Lung (tissue), 12 donors: Measurements from ENCODE around the gene ARHGAP32. TPM values are rescaled to one million over a fixed set of nuclear protein-coding genes. Genes with fewer than 3 reads are reported as not detected.

Source experiments
- ATAC-seq: fragments of 200-7000 bp; cut with Tn5 transposase; one replicate; pipeline ENCODE4 v1.9.1; 2020; ENCODE audit warnings: moderate number of reproducible peaks; ENCODE audit not compliant: insufficient read depth, low FRiP score
- DNase-seq, 3 donors: peaks; one replicate each; pipeline ENCODE4 v3.0.0-alpha.2; 2013 to 2017
- H3K27ac ChIP-seq, 2 donors: one replicate each; pipeline ENCODE4 v1.5.1; 2013; ENCODE audit warnings: mild to moderate bottlenecking in 2 of 2, moderate library complexity in 2 of 2, control low read depth in 1 of 2, inconsistent platforms in 1 of 2, low read depth in 1 of 2, low read length in 1 of 2
- H3K27me3 ChIP-seq, 3 donors: one replicate each; pipeline ENCODE4 v1.5.1; 2013; ENCODE audit warnings: low read length in 2 of 3; ENCODE audit not compliant: control insufficient read depth in 3 of 3, insufficient read depth in 3 of 3
- H3K36me3 ChIP-seq, 4 donors: one replicate each; pipeline ENCODE4 v1.5.1; 2013; ENCODE audit warnings: low read length in 4 of 4, mild to moderate bottlenecking in 1 of 4, moderate library complexity in 1 of 4; ENCODE audit not compliant: control insufficient read depth in 4 of 4, insufficient read depth in 4 of 4
- H3K4me1 ChIP-seq, 5 donors: one replicate each; pipeline ENCODE4 v1.5.1; 2013; ENCODE audit warnings: low read length in 5 of 5, mild to moderate bottlenecking in 2 of 5, moderate library complexity in 1 of 5; ENCODE audit not compliant: control insufficient read depth in 5 of 5, insufficient read depth in 5 of 5
- H3K4me3 ChIP-seq: one replicate; pipeline ENCODE4 v1.5.1; 2013; ENCODE audit warnings: mild to moderate bottlenecking, control low read depth, moderate library complexity
- H3K9ac ChIP-seq, 2 donors: one replicate each; pipeline ENCODE4 v1.5.1; 2013; ENCODE audit warnings: low read length in 2 of 2, control low read depth in 1 of 2; ENCODE audit not compliant: insufficient read depth in 1 of 2
- H3K9me3 ChIP-seq, 4 donors: one replicate each; pipeline ENCODE4 v1.5.1; 2013; ENCODE audit warnings: low read length in 3 of 4, mild to moderate bottlenecking in 1 of 4, moderate library complexity in 1 of 4; ENCODE audit not compliant: control insufficient read depth in 4 of 4, insufficient read depth in 3 of 4
- CTCF ChIP-seq: IDR thresholded peaks from 2 replicates; pipeline ENCODE4 v1.5.1; 2012; ENCODE audit warnings: mild to moderate bottlenecking; ENCODE audit errors: control extremely low read depth, extremely low read depth
- WGBS, 2 donors: extraction: QIAGEN DNeasy Blood & Tissue Kit; methylation state at CpG; one replicate each; pipeline ENCODE4 v1.1.7; 2013; 5-methylcytosine and 5-hydroxymethylcytosine counted together
- polyA plus RNA-seq, 2 donors: library from polyadenylated mRNA; stranded (reverse); fragments of 200-250 nt; gene quantifications; one replicate each; pipeline ENCODE4 v1.2.1, GENCODE V29; 2013
- total RNA-seq, 2 donors: library from RNA; depleted of rRNA in 1 of 2; stranded (reverse); fragments of >200 nt in 1 of 2; gene quantifications; one replicate each; pipeline ENCODE4 v1.2.1, GENCODE V29; 2014 to 2021
- donor health status: control.
- donor health status: control.
- donor health status: Bipolar disorder and iron deficiency.
- donor health status: healthy.
- donor health status: DM: yes; HTN: yes; CAD: no.

ARHGAP32 gene
- total and polyA plus RNA-seq, 4 donors = 4.1 to 28.4 (median 17.0) TPM

- Histone ChIP-seq H3K36me3 (peaks cover 0 to 3% (median 0%) of the 10 kb centered on the region in 4 donors), H3K9ac (no peak overlapping the region), H3K4me3 (no peak overlapping the region), H3K27ac (no peak overlapping the region), H3K9me3 (no peaks in the 10 kb centered on the region), H3K27me3 (no peaks in the 10 kb centered on the region), H3K4me1 (peaks cover 0 to 4% (median 0%) of the 10 kb centered on the region in 5 donors)
- no peak for DNase-seq
- no peak for TF ChIP-seq CTCF
- no peak for ATAC-seq
- 96 to 100% methylated on average over 3 of the region's 3 CpGs for WGBS, 2 donors
Measured at GRCh38 chr11:129213261-129213660, 21.1 kb upstream of the ARHGAP32 start.

- H3K36me3 ChIP-seq = peaks cover 0 to 3% (median 0%) of the 10 kb centered on the region in 4 donors
- H3K9me3 ChIP-seq = no peaks in the 10 kb centered on the region
- H3K9ac ChIP-seq = no peak overlapping the region
- ATAC-seq (no peak), DNase-seq (no peak)
- WGBS, 2 donors = 91 to 94% methylated on average over 2 of the region's 2 CpGs
- H3K4me3 ChIP-seq = no peak overlapping the region
- no peak overlapping the region for H3K27ac ChIP-seq
- no peak for TF ChIP-seq CTCF
- no peaks in the 10 kb centered on the region for H3K27me3 ChIP-seq
- no peaks in the 10 kb centered on the region for H3K4me1 ChIP-seq
Measured at GRCh38 chr11:129211397-129211796, 19.3 kb upstream of the ARHGAP32 start.

DNA sequence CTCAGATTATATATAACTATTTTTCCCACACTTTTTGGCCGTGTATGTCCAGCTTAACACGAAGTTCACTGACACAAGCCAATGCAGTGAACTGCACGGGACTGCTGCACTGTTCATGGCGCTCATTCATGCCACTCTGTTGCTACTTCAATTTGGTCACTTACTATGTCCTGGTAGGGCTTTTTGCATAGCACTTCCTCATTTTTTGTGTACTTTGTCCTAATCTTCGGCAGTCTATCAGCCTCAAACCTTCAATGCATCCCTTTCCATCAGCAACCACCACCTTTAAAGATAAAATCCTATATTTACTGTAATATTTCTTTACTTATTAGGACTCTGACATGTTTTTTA, 18.7 kb upstream of the ARHGAP32 start:
- ATAC-seq = no peak
- no peak for DNase-seq
- Histone ChIP-seq H3K4me3 (no peak overlapping the region), H3K36me3 (peaks cover 0 to 3% (median 0%) of the 10 kb centered on the region in 4 donors), H3K27me3 (no peaks in the 10 kb centered on the region), H3K4me1 (no peaks in the 10 kb centered on the region), H3K27ac (no peak overlapping the region), H3K9me3 (peaks cover 0 to 1% (median 0%) of the 10 kb centered on the region in 4 donors), H3K9ac (no peak overlapping the region)
- TF ChIP-seq CTCF = no peak
- WGBS, 2 donors = 75 to 83% methylated on average over 5 of the region's 5 CpGs
